Activated CD4-positive, alpha-beta T cell treated with anti-CD3 and anti-CD28 coated beads for 48 hours (primary cell): ENCODE results near the gene FYN.
"Not testable (repeated sequence)": the region's sequence is repeated elsewhere in the genome, so short reads cannot be mapped to it uniquely, and the experiment has no call there.

Source experiments
- DNase-seq: peaks from one replicate; pipeline ENCODE4 v3.0.0-alpha.2; 2020

FYN gene

GRCh38 chr6:111692327-111693164 lies 180.7 kb downstream of the FYN start:
- no peak for DNase-seq

GRCh38 chr6:111691345-111692225 lies 181.7 kb downstream of the FYN start:
- no peak for DNase-seq

GRCh38 chr6:111689946-111690345 lies 183.3 kb downstream of the FYN start:
- no peak for DNase-seq

- no peak for DNase-seq
Measured at GRCh38 chr6:111689419-111689818, 183.8 kb downstream of the FYN start.

- DNase-seq: no peak
Measured at GRCh38 chr6:111688331-111688730, 184.9 kb downstream of the FYN start.

GRCh38 chr6:111687652-111688051 lies 185.6 kb downstream of the FYN start:
- DNase-seq: no peak

- DNase-seq: no peak
Measured at GRCh38 chr6:111686932-111687266, 186.4 kb downstream of the FYN start.

GRCh38 chr6:111686249-111686931 lies 186.9 kb downstream of the FYN start:
- no peak for DNase-seq

GRCh38 chr6:111685526-111685925 lies 187.7 kb downstream of the FYN start:
- no peak for DNase-seq

- no peak for DNase-seq
Measured at GRCh38 chr6:111685058-111685457, 188.2 kb downstream of the FYN start.

GRCh38 chr6:111683749-111684267 lies 189.4 kb downstream of the FYN start:
- DNase-seq: no peak

GRCh38 chr6:111683157-111683556 lies 190.1 kb downstream of the FYN start:
- no peak for DNase-seq

GRCh38 chr6:111681860-111682259 lies 191.4 kb downstream of the FYN start:
- DNase-seq: no peak

- not testable (repeated sequence) for DNase-seq
Measured at GRCh38 chr6:111680811-111681609, 192.2 kb downstream of the FYN start.

GRCh38 chr6:111680015-111680712 lies 193.1 kb downstream of the FYN start:
- DNase-seq: no peak

GRCh38 chr6:111679126-111679858 lies 194.0 kb downstream of the FYN start:
- no peak for DNase-seq

GRCh38 chr6:111677249-111677990 lies 195.8 kb downstream of the FYN start:
- DNase-seq: no peak

GRCh38 chr6:111676383-111676782 lies 196.9 kb downstream of the FYN start:
- DNase-seq: no peak

- no peak for DNase-seq
Measured at GRCh38 chr6:111674883-111675282, 198.4 kb downstream of the FYN start.

GRCh38 chr6:111674413-111674812 lies 198.8 kb downstream of the FYN start:
- DNase-seq: no peak
